GM19452 (cell line): ENCODE data around the gene ZNF557.

ENCODE experiments used
- ATAC-seq: cut with Tn5 transposase; IDR thresholded peaks from one replicate; pipeline ENCODE4 v1.9.1; 2021; ENCODE audit not compliant: unreplicated experiment

Gene ZNF557

DNA sequence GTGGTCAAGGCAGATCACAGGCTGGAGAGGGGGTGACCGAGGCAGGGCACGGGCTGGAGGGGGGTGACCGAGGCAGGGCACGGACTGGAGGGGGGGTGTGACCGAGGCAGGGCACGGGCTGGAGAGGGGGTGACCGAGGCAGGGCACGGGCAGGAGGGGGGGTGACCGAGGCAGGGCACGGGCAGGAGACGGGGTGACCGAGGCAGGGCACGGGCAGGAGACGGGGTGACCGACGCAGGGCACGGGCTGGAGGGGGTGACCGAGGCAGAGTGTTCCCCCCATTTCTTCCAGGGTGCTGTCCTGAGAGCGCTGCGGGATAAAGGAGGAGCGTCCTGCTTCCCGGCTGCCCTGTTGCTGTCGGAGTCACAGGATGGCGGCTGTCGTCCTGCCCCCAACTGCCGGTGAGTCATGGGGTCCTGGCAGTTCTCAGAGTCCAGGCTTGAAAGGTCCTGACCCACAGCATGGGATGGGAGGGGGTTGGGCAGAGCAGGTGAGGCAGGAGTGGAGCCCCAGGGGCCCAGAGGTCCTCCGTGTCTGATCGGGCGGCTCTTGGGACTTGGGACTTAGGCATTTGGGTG lies 5.3 kb downstream of the ZNF557 start:
- ATAC-seq = no peak

DNA sequence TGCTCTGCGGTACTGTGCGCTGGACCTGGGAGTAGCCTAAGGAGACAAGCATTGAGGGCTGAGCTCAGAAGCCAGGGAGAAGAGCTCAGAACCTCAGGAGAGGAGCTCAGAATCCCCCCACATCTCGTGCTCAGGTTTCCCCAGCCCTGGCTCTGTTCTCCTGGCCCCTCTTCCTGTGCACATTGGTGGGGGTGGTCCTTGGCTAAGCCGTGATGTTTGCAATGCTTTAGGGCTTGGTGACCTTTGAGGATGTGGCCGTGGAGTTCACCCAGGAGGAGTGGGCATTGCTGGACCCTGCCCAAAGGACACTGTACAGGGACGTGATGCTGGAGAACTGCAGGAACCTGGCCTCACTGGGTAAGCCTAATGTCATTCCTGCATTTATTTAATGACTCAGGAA lies 6.6 kb downstream of the ZNF557 start:
- no peak for ATAC-seq

DNA sequence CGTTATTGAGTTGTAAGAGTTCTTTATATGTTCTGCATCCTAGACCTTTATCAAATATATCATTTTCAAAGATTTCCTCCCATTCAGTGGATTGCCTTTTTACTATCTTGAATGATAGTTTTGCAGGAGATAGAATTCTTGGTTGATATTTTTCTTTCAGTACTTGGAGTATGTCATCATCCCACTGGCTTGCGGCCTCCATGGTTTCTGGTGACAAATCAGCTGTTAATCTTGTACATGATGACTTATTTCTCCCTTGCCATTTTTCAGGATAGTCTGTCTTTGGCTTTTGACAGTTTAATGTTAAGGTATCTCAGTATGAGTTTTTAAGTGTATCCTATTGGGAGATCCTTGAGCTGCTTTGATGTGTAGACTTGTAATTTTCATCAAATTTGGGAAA lies 8.5 kb downstream of the ZNF557 start:
- no peak for ATAC-seq

DNA sequence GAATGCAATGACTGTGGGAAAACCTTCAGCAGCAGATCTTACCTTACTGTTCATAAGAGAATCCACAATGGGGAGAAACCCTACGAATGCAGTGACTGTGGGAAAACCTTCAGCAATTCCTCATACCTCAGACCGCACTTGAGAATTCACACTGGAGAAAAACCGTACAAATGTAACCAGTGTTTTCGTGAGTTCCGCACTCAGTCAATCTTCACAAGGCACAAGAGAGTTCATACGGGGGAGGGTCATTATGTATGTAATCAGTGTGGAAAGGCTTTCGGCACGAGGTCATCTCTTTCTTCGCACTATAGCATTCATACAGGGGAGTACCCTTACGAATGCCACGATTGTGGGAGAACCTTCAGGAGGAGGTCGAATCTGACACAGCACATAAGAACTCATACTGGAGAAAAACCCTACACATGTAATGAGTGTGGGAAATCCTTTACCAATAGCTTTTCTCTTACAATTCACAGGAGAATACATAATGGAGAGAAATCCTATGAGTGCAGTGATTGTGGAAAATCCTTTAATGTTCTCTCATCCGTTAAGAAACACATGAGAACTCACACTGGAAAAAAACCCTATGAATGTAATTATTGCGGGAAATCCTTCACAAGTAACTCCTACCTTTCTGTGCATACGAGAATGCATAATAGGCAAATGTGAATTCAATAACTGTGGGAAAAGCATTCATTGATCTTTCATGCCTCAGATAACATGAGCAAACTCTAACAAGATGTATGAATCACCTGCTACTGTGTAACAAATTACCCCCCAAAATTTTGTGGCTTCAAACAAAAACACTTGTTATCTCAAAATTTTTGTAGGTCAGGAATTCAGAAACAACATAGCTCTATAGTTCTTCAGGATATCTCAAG lies 13.8 kb downstream of the ZNF557 start:
- no peak for ATAC-seq

DNA sequence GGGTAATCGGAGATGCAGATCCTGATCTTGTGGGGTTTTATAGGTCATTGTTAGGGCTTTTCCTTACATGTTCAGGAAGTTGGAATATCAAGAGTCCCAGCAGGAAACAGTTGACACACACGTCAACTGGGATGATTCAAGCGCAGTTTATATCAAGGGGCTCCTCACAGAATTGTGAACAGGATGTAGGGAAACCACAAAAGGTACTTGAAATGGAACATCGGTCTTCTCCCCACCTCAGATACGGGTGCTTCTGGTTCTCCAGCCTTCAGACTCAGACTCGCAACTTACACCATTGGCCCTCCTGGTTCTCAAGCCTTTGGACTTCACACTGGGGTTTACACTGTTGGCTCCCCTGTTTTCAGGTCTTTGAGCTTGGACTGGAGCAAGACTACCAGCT lies 19.5 kb downstream of the ZNF557 start:
- no peak for ATAC-seq

DNA sequence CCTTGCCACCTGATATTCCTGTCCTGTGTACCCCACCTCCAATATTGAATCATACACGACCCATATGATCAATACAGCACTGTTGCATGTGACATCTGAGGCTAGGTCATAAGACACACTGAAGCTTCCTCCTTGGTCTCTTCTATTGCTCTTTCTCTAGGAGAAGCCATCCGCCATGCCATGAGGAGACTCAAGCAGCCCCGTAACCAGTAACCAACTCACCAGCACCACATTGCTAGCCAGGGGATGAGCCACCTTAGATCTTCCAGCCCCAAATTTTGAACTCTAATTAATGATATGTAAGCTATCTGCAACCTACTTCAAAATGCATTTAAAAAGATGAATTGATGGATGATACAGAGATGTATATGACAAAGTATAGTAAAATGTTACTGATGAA lies 28.6 kb downstream of the ZNF557 start:
- no peak for ATAC-seq

DNA sequence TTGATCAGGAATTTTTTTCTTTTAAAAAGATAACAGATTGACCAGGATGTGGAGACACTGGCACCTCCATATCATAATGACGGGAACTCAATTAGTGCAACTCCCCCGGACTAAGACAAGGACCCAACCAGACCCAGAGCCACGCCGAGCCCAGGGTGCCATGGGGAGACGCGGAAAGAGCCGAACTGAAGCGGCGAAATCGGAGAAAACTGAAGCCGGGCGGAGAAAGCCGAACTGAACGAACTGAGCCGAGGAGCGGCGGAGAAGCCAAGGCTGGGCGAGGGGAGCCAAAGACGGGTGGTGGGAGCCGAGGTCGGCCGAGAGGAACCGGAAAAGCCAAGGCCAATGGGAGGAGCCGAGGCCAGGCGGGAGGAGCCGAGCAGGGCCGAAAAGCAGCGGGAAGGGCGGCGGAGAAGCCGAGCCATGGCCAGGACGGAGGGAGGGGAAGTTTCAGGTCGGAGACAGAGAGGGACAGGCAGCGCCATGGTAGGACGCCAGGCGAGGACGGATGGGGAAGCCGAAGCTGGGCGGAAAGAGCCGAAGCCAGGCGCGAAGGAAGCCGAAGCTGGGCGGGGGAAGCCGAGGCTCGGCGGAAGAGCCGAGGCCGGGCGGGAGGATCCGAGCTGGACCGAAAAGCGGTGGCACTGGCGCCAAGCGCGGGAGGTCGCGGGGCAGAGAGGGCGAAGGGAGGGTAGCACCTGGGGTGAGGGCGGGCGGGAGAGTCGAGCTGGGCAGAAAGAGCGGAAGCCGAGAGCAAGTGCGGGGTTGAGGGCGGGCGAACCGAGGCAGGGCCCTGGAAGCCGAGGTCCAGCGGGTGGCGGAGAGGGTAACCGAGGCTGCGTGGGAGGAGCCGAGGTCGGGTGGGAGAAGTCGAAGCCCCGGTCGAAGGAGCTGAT lies 29.4 kb downstream of the ZNF557 start:
- ATAC-seq = peak; percentile 64

DNA sequence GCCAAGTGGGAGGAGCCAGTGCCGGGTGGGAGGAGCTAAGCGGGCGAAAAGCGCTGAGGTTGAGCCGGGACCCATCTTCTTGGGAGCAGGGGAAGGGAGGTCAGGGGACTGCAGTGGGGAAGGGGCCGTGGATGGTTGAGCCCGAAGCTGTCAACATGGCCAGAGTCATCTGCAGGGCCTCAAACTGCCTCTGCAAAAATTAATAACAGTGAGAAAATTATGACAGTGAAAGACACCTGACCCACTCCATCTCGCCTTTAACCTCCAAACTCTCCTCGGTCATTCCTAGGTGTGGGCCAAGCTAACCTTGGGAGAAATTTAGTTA lies 30.1 kb downstream of the ZNF557 start:
- ATAC-seq = no peak

DNA sequence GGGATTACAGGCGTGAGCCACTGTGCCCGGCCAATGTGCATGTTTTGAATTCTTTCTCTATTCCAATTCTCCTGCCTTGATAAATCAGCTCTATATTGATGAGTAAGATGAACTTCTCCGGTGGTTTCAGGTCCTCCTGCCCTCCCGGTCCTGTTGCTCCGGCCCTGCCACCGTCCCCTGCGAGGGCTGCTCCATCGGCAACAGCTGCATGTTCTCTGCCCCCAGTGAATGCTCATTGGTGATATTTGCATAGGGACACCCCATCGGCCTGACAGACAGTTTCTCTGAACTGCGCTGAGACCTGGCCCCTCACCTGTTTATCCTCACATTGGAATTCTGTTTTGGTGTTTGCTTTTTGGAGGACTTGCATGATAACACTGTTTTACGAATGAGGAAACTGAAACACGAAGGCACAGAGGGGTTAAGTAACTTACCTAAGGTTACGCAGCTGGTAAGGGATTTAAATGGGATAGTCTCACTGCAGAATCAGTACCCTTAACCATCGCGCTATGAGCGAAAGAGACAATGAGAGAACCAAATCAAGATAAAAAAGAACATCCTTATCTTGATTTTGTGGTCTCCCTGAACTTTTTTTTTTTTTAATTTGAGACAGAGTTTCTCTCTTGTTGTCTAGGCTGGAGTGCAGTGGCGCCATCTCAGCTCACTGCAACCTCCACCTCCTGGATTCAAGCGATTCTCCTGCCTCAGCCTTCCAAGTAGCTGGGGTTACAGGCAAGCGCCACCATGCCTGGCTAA lies 32.2 kb downstream of the ZNF557 start:
- no peak for ATAC-seq

DNA sequence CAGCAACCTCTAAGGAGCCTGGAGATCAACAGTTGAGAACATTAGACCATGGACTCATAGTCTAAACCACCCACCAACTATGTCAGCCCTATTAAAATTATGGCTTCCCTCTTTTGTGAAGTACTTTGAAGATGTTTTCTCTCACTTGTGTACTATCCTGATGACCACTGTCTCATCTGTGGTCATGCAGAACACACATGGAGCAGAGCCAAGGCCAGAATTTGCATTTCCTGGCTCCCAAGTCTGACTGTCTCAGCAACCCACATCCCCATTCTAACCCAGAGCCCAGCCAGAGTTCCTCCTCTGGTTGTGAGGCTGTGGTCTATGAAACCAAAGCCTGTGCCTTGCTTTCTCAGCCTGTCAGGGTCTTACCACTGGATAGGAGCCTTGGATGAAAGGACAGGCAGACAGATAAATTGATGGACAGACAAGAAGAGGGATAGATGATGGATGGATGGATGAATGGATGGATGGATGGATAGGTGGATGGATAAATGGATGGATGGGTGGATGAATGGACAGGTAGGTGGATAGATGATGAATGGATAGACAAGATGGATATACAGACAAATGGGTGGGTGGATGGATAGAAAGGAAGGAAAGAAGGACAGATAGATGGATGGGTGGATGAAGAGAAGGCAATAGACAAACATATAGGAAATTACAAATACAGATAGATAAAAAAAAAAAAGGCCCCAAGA lies 35.4 kb downstream of the ZNF557 start:
- ATAC-seq = no peak

DNA sequence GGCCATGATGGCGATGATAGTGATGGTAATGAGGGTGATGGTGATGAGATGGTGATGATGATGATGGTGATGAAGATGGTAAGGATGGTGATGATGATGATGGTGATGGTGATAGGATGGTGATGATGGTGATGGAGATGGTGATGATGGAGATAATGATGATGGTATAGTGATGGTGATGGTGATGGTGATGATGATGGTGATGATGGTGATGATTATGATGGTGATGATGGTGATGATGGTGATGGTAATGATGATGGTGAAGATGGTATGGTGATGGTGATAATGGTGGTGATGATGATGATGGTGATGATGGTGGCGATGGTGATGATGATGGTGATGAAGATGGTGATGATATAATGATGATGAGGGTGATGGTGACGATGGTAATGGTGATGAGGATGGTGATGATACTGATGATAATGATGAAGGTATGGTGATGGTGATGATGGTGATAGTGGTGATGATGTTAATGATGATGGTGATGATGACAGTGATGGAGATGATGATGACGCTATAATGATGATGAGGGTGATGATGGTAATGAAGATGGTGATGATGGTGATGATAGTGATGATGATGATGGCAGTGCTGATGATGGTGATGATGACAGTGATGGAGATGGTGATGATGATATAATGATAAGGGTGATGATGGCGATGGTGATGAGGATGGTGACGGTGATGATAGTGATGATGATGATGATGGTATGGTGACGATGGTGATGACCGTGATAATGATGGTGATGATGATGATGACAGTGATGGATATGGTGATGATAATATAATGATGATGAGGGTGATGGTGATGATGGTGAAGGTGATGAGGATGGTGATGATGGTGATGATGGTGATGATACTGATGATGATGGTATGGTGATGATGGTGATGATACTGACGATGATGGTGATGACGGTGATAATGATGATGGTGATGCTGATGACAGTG lies 37.5 kb downstream of the ZNF557 start:
- ATAC-seq = no peak

DNA sequence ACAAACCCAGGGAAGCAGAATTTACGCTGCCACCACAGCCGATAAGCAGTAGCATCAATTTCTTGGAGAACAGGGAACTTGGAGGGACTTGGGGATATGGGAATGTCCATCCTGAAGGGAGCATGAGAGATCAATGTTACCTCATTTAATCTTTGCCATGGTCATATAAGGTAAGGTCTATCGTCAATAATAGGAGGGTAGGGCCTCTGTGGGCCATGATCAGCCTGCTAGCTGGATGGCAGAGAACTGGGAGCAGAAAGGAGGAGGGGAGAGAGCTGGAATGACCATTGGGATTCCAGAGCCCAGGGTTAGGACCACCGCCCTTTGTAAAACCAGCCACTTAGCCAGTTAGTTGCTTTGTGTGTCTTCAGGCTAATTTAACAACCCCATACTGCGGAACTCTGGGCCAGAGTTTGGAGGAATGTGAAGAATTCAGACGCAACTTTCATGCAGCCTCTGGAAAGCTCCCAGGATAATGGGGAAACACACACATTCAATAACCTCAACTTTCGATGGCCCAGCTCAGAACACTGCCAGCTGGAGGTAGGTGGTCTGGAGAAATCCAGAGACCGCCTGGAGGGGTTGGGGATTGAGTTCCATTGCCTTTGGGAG lies 40.3 kb downstream of the ZNF557 start:
- no peak for ATAC-seq

DNA sequence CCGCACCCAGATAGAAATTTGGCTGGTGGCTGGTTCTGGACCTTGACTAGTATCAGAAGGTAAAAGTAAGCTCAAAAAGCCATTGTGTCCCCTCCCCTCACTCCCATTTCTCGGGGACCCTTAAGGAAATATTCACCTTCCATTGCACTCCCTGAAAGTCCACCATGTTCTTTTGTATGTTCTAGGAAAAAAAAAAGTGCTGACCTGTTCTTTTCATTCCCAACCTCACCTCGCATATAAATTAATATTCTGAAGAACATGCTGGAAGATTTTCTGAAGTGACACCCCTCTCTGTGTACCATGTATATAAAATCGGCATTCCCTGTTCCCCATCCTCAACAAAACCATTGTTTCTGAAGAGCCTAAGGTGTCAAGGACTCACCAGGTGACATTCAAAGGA lies 43.2 kb downstream of the ZNF557 start:
- ATAC-seq = no peak

DNA sequence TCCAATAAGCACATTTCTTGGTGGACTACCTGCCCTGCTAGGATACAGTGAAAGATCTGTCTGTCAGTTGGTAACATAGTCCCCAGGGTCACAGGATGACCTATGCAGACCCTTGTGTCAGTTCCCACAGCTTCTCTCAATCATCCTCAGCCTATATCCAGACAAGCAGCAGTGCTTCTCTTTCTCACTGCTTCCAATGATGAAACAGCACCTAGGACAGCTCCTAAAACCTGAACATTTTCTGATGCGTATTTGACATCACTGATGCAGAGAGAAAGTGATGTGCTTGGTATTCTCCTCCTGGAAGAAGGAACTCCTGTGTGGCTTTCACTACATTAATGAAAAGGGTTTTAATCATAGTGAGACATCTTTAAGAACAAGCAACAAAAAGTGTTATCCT lies 43.7 kb downstream of the ZNF557 start:
- ATAC-seq = no peak

DNA sequence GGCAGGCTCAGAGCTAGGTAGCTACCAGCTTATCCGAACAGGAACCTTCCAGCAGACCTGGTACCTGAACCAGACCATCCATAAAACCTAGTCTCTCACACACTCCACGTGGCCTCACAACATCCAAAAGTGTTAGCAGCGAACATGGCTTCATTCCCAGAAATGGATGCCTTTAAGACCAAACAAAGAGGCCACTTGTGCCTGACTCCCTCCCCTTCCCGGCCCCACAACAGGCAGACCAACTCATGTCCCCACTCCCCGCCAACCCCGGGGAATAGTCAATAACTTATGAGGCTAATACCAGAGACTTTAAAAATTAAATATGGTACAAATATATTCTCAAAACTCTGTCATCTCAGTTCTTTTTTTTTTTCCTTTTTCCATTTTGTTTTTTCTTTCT lies 46.2 kb downstream of the ZNF557 start:
- no peak for ATAC-seq

DNA sequence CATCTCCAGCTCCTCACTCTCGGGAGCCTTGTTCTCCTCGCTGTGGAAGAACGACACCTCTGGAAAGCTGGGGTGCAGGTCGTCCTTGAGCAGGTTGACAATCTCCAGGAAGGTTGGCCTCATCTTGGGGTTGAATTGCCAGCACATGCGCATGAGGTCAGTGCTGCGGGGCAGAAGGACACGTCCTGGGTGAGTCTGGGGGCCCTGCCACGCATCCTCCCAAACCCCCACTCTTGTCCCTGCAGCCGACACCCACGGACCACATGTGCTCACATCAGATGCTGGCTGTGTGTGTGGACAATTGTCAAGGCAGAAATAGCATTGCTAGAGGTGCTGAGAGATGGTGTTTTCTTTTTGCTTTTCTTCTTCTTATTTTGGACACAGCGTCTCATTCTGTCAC lies 47.7 kb downstream of the ZNF557 start:
- ATAC-seq = no peak

DNA sequence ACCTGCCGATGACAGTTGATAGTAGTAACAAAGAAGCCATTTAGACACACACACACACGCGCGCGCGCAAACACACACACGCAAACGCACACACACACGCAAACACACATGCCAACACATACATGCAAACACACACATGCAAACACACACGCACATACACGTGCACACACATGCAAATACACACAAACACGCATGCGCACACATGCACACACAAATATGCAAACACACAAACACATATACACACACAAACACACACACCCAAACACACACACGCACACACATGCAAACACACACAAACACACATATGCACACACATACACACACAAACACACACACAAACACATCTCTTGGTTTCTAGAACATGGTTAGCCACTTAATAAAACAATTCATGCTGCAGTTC lies 50.1 kb downstream of the ZNF557 start:
- no peak for ATAC-seq

DNA sequence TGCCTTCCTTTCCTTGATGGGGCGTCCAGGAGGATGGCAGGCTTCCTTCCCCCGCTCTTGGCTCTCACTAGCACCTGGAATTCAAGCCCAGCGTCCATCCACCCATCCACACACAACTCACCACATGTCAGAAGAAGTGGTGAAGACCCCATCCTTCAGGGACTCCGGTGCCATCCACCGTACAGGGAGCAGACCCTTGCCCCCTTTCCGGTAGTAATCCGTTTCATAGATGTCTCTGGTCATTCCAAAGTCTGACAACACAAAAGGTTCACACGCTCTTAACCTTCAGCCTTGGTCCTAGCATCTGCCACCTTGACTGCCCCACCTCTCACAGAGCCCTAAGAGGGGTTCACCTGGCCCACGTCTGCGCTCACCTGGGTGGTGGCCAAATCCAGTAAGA lies 51.0 kb downstream of the ZNF557 start:
- no peak for ATAC-seq

DNA sequence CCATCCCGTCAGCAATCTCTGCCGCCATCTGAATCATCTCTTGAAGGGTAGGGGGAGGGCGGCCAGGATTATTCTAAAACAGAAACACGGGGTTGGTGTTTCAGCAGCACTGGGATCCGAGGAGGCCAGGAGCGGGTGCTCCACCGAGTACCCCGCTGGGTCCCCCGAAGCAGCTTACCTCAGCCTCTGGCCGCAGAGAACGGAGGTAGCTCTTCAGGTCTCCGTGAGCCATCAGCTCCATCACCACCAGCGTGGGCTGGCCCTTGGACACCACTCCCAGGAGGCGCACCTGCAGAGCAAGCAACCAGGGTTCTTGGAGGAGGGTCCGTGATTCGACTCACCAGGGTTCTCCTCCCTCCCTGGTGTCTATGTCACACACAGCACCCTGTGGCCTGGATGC lies 53.2 kb downstream of the ZNF557 start:
- ATAC-seq = no peak
